ENCODE measurements around the gene BACE1.

BACE1 gene

GRCh38 chr11:117334896-117335295 is 18.8 kb upstream of the BACE1 start:
- no peak overlapping the region for H3K27ac ChIP-seq
- TF ChIP-seq, protein P1, sequence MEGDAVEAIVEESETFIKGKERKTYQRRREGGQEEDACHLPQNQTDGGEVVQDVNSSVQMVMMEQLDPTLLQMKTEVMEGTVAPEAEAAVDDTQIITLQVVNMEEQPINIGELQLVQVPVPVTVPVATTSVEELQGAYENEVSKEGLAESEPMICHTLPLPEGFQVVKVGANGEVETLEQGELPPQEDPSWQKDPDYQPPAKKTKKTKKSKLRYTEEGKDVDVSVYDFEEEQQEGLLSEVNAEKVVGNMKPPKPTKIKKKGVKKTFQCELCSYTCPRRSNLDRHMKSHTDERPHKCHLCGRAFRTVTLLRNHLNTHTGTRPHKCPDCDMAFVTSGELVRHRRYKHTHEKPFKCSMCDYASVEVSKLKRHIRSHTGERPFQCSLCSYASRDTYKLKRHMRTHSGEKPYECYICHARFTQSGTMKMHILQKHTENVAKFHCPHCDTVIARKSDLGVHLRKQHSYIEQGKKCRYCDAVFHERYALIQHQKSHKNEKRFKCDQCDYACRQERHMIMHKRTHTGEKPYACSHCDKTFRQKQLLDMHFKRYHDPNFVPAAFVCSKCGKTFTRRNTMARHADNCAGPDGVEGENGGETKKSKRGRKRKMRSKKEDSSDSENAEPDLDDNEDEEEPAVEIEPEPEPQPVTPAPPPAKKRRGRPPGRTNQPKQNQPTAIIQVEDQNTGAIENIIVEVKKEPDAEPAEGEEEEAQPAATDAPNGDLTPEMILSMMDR (conservative IDR thresholded peaks at IDR 0.05), result no peak

GRCh38 chr11:117333917-117334316 is 17.9 kb upstream of the BACE1 start:
- TF ChIP-seq, protein P1 (conservative IDR thresholded peaks at IDR 0.05), result no peak

GRCh38 chr11:117332843-117333242 is 16.8 kb upstream of the BACE1 start:
- H3K27ac ChIP-seq, result no peak overlapping the region
- TF ChIP-seq, protein P1 (conservative IDR thresholded peaks at IDR 0.05), result no peak

More at GRCh38 chr11:117333917-117334316, 17.9 kb upstream of the BACE1 start:
- no peak overlapping the region for H3K27ac ChIP-seq

GRCh38 chr11:117328375-117329010 is 12.4 kb upstream of the BACE1 start:
- TF ChIP-seq, protein P1 (conservative IDR thresholded peaks at IDR 0.05), result no peak
- H3K27ac ChIP-seq, result peak overlapping the region; percentile 84

DNA sequence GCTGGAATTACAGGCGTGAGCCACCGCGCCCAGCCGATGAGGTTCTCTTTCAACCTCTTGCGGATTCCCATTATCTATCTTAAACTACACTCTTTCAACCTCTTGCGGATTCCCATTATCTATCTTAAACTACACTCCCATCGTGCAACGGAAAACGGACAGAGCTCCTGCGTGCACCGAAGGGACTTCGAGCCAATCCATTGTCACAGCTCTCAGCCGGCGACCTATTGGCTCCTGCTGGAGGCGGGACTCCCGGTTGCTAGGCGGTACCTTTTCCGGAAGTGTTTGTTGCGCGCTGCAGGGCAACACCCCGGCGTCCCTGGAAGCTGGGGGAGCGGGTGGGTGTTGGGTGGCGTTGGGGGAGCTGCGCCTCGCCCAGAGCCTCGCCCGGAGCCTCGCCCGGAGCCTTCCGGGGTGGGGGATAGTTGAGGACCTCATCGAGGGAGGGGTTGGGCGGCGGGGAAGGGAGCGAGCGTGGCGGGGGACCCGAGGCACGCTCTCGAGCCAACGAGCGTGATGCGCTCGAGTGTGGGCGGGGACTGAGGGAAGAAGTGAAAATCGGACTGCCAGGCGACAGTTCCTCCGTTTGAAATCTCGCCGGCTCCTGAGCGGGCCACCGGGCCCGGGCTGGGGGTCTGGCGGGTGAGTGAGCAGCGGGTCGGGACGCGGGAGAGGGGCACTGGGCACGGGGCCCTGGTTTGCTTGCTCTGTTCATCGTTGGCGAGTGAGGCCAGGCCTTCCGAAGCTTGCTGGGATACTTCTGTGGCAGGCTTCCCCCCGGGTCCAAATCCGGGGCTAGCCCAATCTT is 11.7 kb upstream of the BACE1 start, which contains the start of gene CEP164:
Gene CEP164, plus strand, starts transcription at position 288 of the 808 bp plus-strand sequence. CDS start 10,733 bp downstream, outside the sequence.
- H3K27ac ChIP-seq, result peak within 1 kb of the TSS; percentile 84
- TF ChIP-seq, protein P1 (conservative IDR thresholded peaks at IDR 0.05), result no peak

DNA sequence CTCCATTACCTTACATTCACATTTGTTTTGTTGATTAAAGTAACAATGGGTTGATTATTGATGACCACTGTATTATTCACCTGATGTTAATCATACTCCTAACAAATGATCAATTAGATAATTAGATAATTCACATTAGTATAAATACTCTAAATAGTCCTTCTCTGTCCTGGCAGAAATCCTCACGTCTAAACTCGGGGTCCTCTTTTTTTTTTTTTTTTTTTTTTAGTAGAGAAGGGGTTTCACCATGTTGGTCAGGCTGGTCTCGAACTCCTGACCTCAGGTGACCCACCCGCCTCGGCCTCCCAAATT is 11.2 kb upstream of the BACE1 start:
- peak overlapping the region; percentile 84 for H3K27ac ChIP-seq

DNA sequence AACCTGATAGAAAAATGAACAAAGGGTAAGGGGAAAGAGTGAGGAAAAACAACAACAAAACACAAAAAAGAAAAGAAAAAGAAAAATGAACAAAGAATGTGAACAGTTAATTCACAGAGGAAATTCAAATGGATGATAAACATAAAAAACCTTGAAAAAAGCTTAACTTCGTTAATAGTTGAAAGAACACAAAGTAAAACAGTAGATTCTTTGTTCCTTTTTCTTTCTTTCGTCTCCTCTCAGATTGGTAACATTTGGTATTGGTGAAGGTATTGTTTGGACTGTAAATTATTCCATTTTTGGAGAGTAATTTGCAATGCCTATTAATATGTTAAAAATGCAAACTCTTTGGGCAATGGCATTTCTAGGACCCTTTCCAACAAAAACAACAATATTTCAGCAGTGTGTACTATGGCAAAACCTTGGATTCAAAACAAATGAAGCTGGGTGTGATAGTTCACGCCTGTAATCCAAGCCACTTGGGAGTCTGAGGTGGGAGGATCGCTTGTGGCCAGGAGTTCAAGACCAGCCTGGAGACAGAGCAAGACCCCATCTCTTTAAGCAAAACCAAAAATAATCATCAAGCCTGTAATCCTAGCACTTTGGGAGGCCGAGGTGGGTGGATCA is 3.3 kb upstream of the BACE1 start:
- H3K27ac ChIP-seq, result no peak overlapping the region
- TF ChIP-seq, protein P1 (conservative IDR thresholded peaks at IDR 0.05), result no peak
